Neutrophil (primary cell): ENCODE data around the gene TACC2.

ENCODE experiments used
- H3K27ac ChIP-seq: fragments of 200-600 bp; sonication (generic); 2 replicates; pipeline ENCODE4 v1.5.1; 2016; ENCODE audit warnings: mild to moderate bottlenecking, moderate library complexity
- H3K27me3 ChIP-seq: fragments of 200-600 bp; sonication (generic); 2 replicates; pipeline ENCODE4 v1.6.0; 2016; ENCODE audit warnings: mild to moderate bottlenecking
- H3K36me3 ChIP-seq: fragments of 200-600 bp; sonication (generic); 2 replicates; pipeline ENCODE4 v1.5.1; 2017
- H3K4me1 ChIP-seq, 2 experiments: fragments of 200-600 bp in 1 of 2; sonication (generic) in 1 of 2; 1 replicate in 1 of 2; 2 replicates in 1 of 2; pipeline versions ENCODE4 v1.5.1 to v1.6.1; 2013 to 2016; ENCODE audit warnings: low read depth in 1 of 2, low read length in 1 of 2, mild to moderate bottlenecking in 1 of 2, moderate library complexity in 1 of 2; ENCODE audit not compliant: control insufficient read depth in 1 of 2, insufficient read depth in 1 of 2
- H3K4me3 ChIP-seq, 2 experiments: fragments of 200-600 bp in 1 of 2; sonication (generic) in 1 of 2; 1 replicate in 1 of 2; 2 replicates in 1 of 2; pipeline ENCODE4 v1.5.1; 2013 to 2016; ENCODE audit warnings: low read depth in 1 of 2, low read length in 1 of 2, mild to moderate bottlenecking in 1 of 2, moderate library complexity in 1 of 2
- H3K9me3 ChIP-seq: fragments of 200-600 bp; sonication (generic); 2 replicates; pipeline ENCODE4 v1.5.1; 2016
- CTCF ChIP-seq: fragments of 200-600 bp; sonication (generic); IDR thresholded peaks from 2 replicates; pipeline ENCODE4 v1.5.1; 2016; ENCODE audit warnings: antibody characterized with exemption

The TACC2 gene

GRCh38 chr10:122279725-122280141 is 290.8 kb downstream of the TACC2 start:
- no peaks in the 10 kb centered on the region for H3K36me3 ChIP-seq

GRCh38 chr10:122280156-122280555 is 291.2 kb downstream of the TACC2 start:
- Histone ChIP-seq H3K27me3 (peaks cover 4% of the 10 kb centered on the region), H3K4me3 (no peak overlapping the region), H3K4me1 (no peaks in the 10 kb centered on the region), H3K36me3 (no peaks in the 10 kb centered on the region), H3K27ac (no peak overlapping the region), H3K9me3 (no peaks in the 10 kb centered on the region)
- no peak for TF ChIP-seq CTCF

More at GRCh38 chr10:122279725-122280141, 290.8 kb downstream of the TACC2 start:
- H3K9me3 ChIP-seq: no peaks in the 10 kb centered on the region
- no peak overlapping the region for H3K27ac ChIP-seq
- H3K4me1 ChIP-seq: no peaks in the 10 kb centered on the region
- no peak for TF ChIP-seq CTCF
- no peak overlapping the region for H3K4me3 ChIP-seq
- H3K27me3 ChIP-seq: peaks cover 4% of the 10 kb centered on the region

- H3K27ac ChIP-seq: no peak overlapping the region
- peaks cover 4% of the 10 kb centered on the region for H3K27me3 ChIP-seq
- H3K4me1 ChIP-seq: no peaks in the 10 kb centered on the region
- H3K4me3 ChIP-seq: no peak overlapping the region
- TF ChIP-seq CTCF: no peak
- H3K9me3 ChIP-seq: no peaks in the 10 kb centered on the region
- no peaks in the 10 kb centered on the region for H3K36me3 ChIP-seq
Measured at GRCh38 chr10:122281018-122281626, 292.2 kb downstream of the TACC2 start.

GRCh38 chr10:122281751-122282150 is 292.8 kb downstream of the TACC2 start:
- no peak for TF ChIP-seq CTCF
- H3K27me3 ChIP-seq: peaks cover 4% of the 10 kb centered on the region
- no peaks in the 10 kb centered on the region for H3K36me3 ChIP-seq
- no peak overlapping the region for H3K27ac ChIP-seq
- no peaks in the 10 kb centered on the region for H3K4me1 ChIP-seq
- H3K9me3 ChIP-seq: no peaks in the 10 kb centered on the region
- H3K4me3 ChIP-seq: no peak overlapping the region

- H3K4me1 ChIP-seq: no peaks in the 10 kb centered on the region
- no peak for TF ChIP-seq CTCF
- no peak overlapping the region for H3K4me3 ChIP-seq
- no peak overlapping the region for H3K27ac ChIP-seq
- H3K36me3 ChIP-seq: no peaks in the 10 kb centered on the region
- H3K27me3 ChIP-seq: peaks cover 4% of the 10 kb centered on the region
- no peaks in the 10 kb centered on the region for H3K9me3 ChIP-seq
Measured at GRCh38 chr10:122282253-122282671, 293.3 kb downstream of the TACC2 start.
